Ishikawa (cell line): ENCODE data around the gene MYBPC2.

Experiments
- CEBPB ChIP-seq: IDR thresholded peaks from 2 replicates; pipeline ENCODE4 v1.6.1; 2012
- CREB1 ChIP-seq: IDR thresholded peaks from 2 replicates; pipeline ENCODE4 v1.6.1; 2012; ENCODE audit warnings: low read depth
- EGR1 ChIP-seq: IDR thresholded peaks from 2 replicates; pipeline ENCODE4 v1.6.1; 2012
- EP300 ChIP-seq: IDR thresholded peaks from 2 replicates; pipeline ENCODE4 v1.6.1; 2012; ENCODE audit warnings: borderline replicate concordance
- MAX ChIP-seq: IDR thresholded peaks from 2 replicates; pipeline ENCODE4 v1.6.1; 2012
- NFIC ChIP-seq: IDR thresholded peaks from 2 replicates; pipeline ENCODE4 v1.6.1; 2012
- RAD21 ChIP-seq: IDR thresholded peaks from 2 replicates; pipeline ENCODE4 v1.6.1; 2012; ENCODE audit warnings: low read depth
- TAF1 ChIP-seq: IDR thresholded peaks from 2 replicates; pipeline ENCODE4 v1.6.1; 2012; ENCODE audit warnings: low read depth, mild to moderate bottlenecking
- TCF12 ChIP-seq: IDR thresholded peaks from 2 replicates; pipeline ENCODE4 v1.6.1; 2012; ENCODE audit warnings: low read depth
- TEAD4 ChIP-seq: IDR thresholded peaks from 2 replicates; pipeline ENCODE4 v1.6.1; 2012
- YY1 ChIP-seq: IDR thresholded peaks from 2 replicates; pipeline ENCODE4 v1.6.1; 2012; ENCODE audit warnings: low read depth
- TF ChIP-seq, protein P1 (sequence below): IDR thresholded peaks from 2 replicates; pipeline ENCODE4 v1.6.1; 2012; ENCODE audit warnings: low read depth, mild to moderate bottlenecking
- TF ChIP-seq, protein P2 (sequence below): IDR thresholded peaks from 2 replicates; pipeline ENCODE4 v1.6.1; 2012

DNA sequence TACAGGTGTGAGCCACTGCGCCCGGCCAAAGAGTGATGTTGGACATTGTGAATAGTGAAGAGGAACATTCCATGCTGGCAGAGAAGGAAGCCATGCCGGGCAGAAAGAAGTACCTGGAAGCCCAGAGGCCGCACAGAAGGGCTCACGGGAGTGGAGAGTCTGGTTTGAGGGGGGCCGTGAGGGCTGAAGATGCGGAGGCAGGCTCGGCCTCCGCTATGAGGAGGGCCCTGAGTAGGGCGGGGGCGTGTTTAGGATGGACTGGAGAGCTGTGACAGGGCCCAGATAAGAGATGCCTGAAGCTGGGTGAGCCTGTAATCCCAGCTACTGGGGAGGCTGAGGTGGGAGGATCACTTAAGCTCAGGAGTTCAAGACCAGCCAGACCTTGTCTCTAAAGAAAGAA lies 76.7 kb downstream of the MYBPC2 start:
- no peak for TF ChIP-seq MAX
- TF ChIP-seq, protein P1, sequence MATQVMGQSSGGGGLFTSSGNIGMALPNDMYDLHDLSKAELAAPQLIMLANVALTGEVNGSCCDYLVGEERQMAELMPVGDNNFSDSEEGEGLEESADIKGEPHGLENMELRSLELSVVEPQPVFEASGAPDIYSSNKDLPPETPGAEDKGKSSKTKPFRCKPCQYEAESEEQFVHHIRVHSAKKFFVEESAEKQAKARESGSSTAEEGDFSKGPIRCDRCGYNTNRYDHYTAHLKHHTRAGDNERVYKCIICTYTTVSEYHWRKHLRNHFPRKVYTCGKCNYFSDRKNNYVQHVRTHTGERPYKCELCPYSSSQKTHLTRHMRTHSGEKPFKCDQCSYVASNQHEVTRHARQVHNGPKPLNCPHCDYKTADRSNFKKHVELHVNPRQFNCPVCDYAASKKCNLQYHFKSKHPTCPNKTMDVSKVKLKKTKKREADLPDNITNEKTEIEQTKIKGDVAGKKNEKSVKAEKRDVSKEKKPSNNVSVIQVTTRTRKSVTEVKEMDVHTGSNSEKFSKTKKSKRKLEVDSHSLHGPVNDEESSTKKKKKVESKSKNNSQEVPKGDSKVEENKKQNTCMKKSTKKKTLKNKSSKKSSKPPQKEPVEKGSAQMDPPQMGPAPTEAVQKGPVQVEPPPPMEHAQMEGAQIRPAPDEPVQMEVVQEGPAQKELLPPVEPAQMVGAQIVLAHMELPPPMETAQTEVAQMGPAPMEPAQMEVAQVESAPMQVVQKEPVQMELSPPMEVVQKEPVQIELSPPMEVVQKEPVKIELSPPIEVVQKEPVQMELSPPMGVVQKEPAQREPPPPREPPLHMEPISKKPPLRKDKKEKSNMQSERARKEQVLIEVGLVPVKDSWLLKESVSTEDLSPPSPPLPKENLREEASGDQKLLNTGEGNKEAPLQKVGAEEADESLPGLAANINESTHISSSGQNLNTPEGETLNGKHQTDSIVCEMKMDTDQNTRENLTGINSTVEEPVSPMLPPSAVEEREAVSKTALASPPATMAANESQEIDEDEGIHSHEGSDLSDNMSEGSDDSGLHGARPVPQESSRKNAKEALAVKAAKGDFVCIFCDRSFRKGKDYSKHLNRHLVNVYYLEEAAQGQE, result no peak
- no peak for TF ChIP-seq TAF1
- no peak for TF ChIP-seq CEBPB
- no peak for TF ChIP-seq YY1
- TF ChIP-seq CREB1, result no peak
- TF ChIP-seq TEAD4, result no peak
- TF ChIP-seq RAD21, result no peak
- TF ChIP-seq NFIC, result no peak
- TF ChIP-seq EP300, result no peak
- TF ChIP-seq, protein P2, sequence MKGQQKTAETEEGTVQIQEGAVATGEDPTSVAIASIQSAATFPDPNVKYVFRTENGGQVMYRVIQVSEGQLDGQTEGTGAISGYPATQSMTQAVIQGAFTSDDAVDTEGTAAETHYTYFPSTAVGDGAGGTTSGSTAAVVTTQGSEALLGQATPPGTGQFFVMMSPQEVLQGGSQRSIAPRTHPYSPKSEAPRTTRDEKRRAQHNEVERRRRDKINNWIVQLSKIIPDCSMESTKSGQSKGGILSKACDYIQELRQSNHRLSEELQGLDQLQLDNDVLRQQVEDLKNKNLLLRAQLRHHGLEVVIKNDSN, result no peak
- TF ChIP-seq TCF12, result no peak
- TF ChIP-seq EGR1, result no peak
